GM23338 (cell line): ENCODE data around the gene HERC4. TPM values are rescaled to one million over a fixed set of nuclear protein-coding genes. Genes with fewer than 3 reads are reported as not detected.
"Not testable (repeated sequence)": the region's sequence is repeated elsewhere in the genome, so short reads cannot be mapped to it uniquely, and the experiment has no call there.

ENCODE experiments used
- ATAC-seq: fragments of 200-7000 bp; cut with Tn5 transposase; 3 replicates; pipeline ENCODE4 v1.9.1; 2020
- DNase-seq: peaks from one replicate; pipeline ENCODE4 v3.0.0-alpha.2; 2015; ENCODE audit warnings: low spot score
- H2AFZ ChIP-seq: fragments of 200-600 bp; sonication (generic); 2 replicates; pipeline ENCODE4 v1.8.0; 2016; ENCODE audit warnings: antibody characterized with exemption, mild to moderate bottlenecking, moderate library complexity
- H3F3A ChIP-seq: fragments of 200-600 bp; sonication (generic); replicated peaks from 2 replicates; pipeline ENCODE4 v1.8.0; 2017; ENCODE audit warnings: antibody characterized with exemption, mixed run types, low read depth
- H3K27ac ChIP-seq: fragments of 200-600 bp; sonication (generic); 2 replicates; pipeline ENCODE4 v1.6.1; 2016; ENCODE audit warnings: low read depth
- H3K27me3 ChIP-seq: fragments of 200-600 bp; sonication (generic); 2 replicates; pipeline ENCODE4 v1.8.0; 2016; ENCODE audit warnings: mild to moderate bottlenecking, mixed run types, moderate library complexity; ENCODE audit not compliant: insufficient read depth
- H3K36me3 ChIP-seq: fragments of 200-600 bp; sonication (generic); 2 replicates; pipeline ENCODE4 v1.8.0; 2016; ENCODE audit warnings: mild to moderate bottlenecking; ENCODE audit not compliant: insufficient read depth
- H3K4me1 ChIP-seq: fragments of 200-600 bp; sonication (generic); 2 replicates; pipeline ENCODE4 v1.8.0; 2016; ENCODE audit warnings: mild to moderate bottlenecking, moderate library complexity; ENCODE audit not compliant: insufficient read depth
- H3K4me2 ChIP-seq: fragments of 200-600 bp; sonication (generic); 2 replicates; pipeline ENCODE4 v1.7.1; 2017; ENCODE audit warnings: mixed run types
- H3K4me3 ChIP-seq: fragments of 200-600 bp; sonication (generic); 2 replicates; pipeline ENCODE4 v1.6.1; 2016; ENCODE audit warnings: mixed run types
- H3K79me2 ChIP-seq: fragments of 200-600 bp; sonication (generic); replicated peaks from 2 replicates; pipeline ENCODE4 v1.8.0; 2017; ENCODE audit warnings: mild to moderate bottlenecking; ENCODE audit not compliant: insufficient read depth
- H3K9me2 ChIP-seq: fragments of 200-600 bp; sonication (generic); 2 replicates; pipeline ENCODE4 v1.8.0; 2017; ENCODE audit not compliant: insufficient read depth
- H4K20me1 ChIP-seq: fragments of 200-600 bp; sonication (generic); replicated peaks from 2 replicates; pipeline ENCODE4 v1.8.0; 2017; ENCODE audit warnings: mild to moderate bottlenecking; ENCODE audit not compliant: insufficient read depth
- H3K27ac Mint-ChIP-seq: 2 replicates; pipeline ENCODE4 v1.8.0; 2020; ENCODE audit warnings: inconsistent platforms, mild to moderate bottlenecking, moderate library complexity, mixed read lengths
- H3K27me3 Mint-ChIP-seq: 3 replicates; pipeline ENCODE4 v1.8.0; 2022; ENCODE audit warnings: low read depth, mild to moderate bottlenecking, moderate library complexity, mixed read lengths, inconsistent platforms; ENCODE audit not compliant: insufficient read depth, poor library complexity
- H3K36me3 Mint-ChIP-seq: 3 replicates; pipeline ENCODE4 v1.8.0; 2021; ENCODE audit warnings: low read depth, mild to moderate bottlenecking, inconsistent platforms, moderate library complexity, mixed read lengths
- H3K4me1 Mint-ChIP-seq: 3 replicates; pipeline ENCODE4 v1.8.0; 2020; ENCODE audit warnings: mild to moderate bottlenecking, inconsistent platforms, mixed read lengths
- H3K4me3 Mint-ChIP-seq: 3 replicates; pipeline ENCODE4 v1.8.0; 2021; ENCODE audit warnings: moderate library complexity, mild to moderate bottlenecking, inconsistent platforms, mixed read lengths
- H3K9me3 Mint-ChIP-seq: 3 replicates; pipeline ENCODE4 v1.8.0; 2020; ENCODE audit warnings: moderate library complexity, mild to moderate bottlenecking, inconsistent platforms, mixed read lengths
- STAT1 ChIP-seq: IDR thresholded peaks from one replicate; pipeline ENCODE4 v1.6.1; 2016; ENCODE audit warnings: antibody characterized with exemption; ENCODE audit not compliant: unreplicated experiment
- ZNF114 ChIP-seq: fragments of 250-450 bp; sonication (Bioruptor Pico); IDR thresholded peaks from 2 replicates; pipeline ENCODE4 v1.5.0; 2020; ENCODE audit warnings: mild to moderate bottlenecking, moderate library complexity
- polyA plus RNA-seq: library from polyadenylated mRNA; unstranded; fragments of >200 nt; fragmentation: Nextera tagmentation; extraction: Ambion mirVana; gene quantifications from 2 replicates; pipeline ENCODE4 v1.2.1, GENCODE V29; 2016
- total RNA-seq: library from RNA; depleted of rRNA; stranded (reverse); fragments of >200 nt; shearing (Covaris generic); gene quantifications from 2 replicates; pipeline ENCODE4 v1.2.3, GENCODE V29; 2014
- TF ChIP-seq, protein P1 (sequence below), 2 experiments: fragments of 200-600 bp in 1 of 2; sonication (generic) in 1 of 2; conservative IDR thresholded peaks; 2 replicates each; pipeline versions ENCODE4 v1.5.1 to v1.6.1; 2016 to 2017; ENCODE audit warnings: antibody characterized with exemption in 2 of 2, low read depth in 2 of 2, mild to moderate bottlenecking in 2 of 2, moderate library complexity in 1 of 2

HERC4 gene
- total and polyA plus RNA-seq, 2 experiments from 2014 or later: 20.1 to 67.2 TPM

DNA sequence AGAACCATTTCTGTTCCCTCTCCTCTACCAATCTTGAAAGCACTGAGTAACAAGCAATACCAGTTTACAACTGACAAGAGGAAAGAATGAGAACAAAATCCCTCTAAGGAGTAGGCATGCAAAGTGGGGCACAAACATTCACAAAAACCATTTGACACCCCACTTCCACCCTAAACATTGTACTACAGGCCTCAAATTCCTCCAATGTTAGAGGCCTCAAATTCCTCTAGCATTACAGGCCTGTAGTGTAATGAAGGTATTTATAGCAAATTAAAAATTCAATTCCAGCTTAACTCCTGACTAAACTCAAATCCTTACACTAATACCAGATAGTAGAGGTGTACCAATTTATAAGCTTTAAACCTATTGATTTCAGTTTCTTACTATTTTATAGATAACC is 105.2 kb downstream of the HERC4 start:
- Histone ChIP-seq H3K79me2 (peaks cover 8% of the 10 kb centered on the region; the same call in 1 of the 2 replicates), H3K27ac (peak overlapping the region; percentile 41; the same call in 1 of the 2 replicates), H2AFZ (no peak overlapping the region), H3K9me2 (no peaks in the 10 kb centered on the region), H3K36me3 (peaks cover 12% of the 10 kb centered on the region), H3K4me1 (peaks cover 8% of the 10 kb centered on the region), H3K27me3 (no peaks in the 10 kb centered on the region), H3K4me3 (no peak overlapping the region), H4K20me1 (no peaks in the 10 kb centered on the region), H3F3A (no peaks in the 10 kb centered on the region), H3K4me2 (no peak overlapping the region)
- TF ChIP-seq STAT1 (no peak), ZNF114 (CRISPR knock-in tag) (no peak)
- H3K27me3 Mint-ChIP-seq: peaks cover 3% of the 10 kb centered on the region
- H3K4me1 Mint-ChIP-seq: peaks cover 4% of the 10 kb centered on the region; the same call in 2 of the 3 replicates
- DNase-seq: peak; percentile 14
- peaks cover 25% of the 10 kb centered on the region for H3K9me3 Mint-ChIP-seq
- H3K27ac Mint-ChIP-seq: peak overlapping the region; percentile 76
- H3K4me3 Mint-ChIP-seq: no peak overlapping the region
- H3K36me3 Mint-ChIP-seq: peaks cover 56% of the 10 kb centered on the region
- ATAC-seq: no peak

DNA sequence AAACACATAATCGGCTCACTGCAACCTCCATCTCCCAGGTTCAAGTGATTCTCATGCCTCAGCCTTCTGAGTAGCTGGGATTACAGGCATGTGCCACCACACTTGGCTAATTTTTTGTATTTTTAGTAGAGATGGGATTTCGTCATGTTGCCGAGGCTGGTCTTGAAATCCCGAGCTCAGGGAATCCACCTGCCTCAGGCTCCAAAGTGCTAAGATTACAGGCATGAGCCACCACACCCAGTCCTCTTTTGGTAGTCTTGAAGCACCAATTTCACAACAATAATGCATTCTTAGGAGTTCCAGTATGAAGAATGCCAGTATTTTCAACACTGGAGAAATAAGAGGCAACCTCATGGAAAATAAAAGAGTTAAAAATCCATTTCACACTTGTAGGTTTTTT is 109.0 kb downstream of the HERC4 start:
- H2AFZ ChIP-seq, H3K9me3 Mint-ChIP-seq, H3K4me1 ChIP-seq, H3K4me3 Mint-ChIP-seq, ATAC-seq, H3K9me2 ChIP-seq, H3K27ac Mint-ChIP-seq, H3K27me3 ChIP-seq, H4K20me1 ChIP-seq, H3K36me3 ChIP-seq, H3K4me3 ChIP-seq, H3K27me3 Mint-ChIP-seq, H3F3A ChIP-seq, H3K79me2 ChIP-seq, H3K4me2 ChIP-seq, DNase-seq, H3K27ac ChIP-seq: not testable (repeated sequence)
- H3K36me3 Mint-ChIP-seq: peaks cover 22% of the 10 kb centered on the region
- peaks cover 11% of the 10 kb centered on the region; the same call in 2 of the 3 replicates for H3K4me1 Mint-ChIP-seq

DNA sequence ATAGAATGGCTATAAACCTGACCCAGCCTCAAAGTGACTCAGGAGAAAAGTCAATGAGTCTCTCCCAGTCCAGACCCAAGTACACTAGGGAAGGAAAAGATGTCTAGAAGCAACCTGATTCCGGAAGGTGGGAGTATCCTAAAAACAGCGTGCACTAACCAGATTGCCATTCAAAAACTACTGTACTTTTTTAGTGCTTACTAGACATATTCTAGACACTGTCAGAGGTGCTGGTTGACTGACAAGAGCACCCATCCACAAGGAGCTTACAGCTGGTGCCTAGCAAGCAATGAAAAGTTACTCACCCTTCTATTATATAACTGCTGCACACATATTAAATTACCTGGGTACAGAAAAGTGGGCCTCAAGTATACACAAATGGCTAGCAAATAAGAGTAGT is 109.6 kb downstream of the HERC4 start:
- no peaks in the 10 kb centered on the region for H3F3A ChIP-seq
- ATAC-seq (no peak), DNase-seq (no peak)
- no peak overlapping the region for H2AFZ ChIP-seq
- Mint-ChIP-seq H3K9me3 (peaks cover 4% of the 10 kb centered on the region), H3K27me3 (peaks cover 3% of the 10 kb centered on the region), H3K4me1 (peaks cover 11% of the 10 kb centered on the region; the same call in 2 of the 3 replicates), H3K36me3 (peaks cover 16% of the 10 kb centered on the region), H3K27ac (no peak overlapping the region), H3K4me3 (no peak overlapping the region)
- H3K4me1 ChIP-seq: peaks cover 5% of the 10 kb centered on the region; the same call in 1 of the 2 replicates
- H3K27ac ChIP-seq: no peak overlapping the region
- no peaks in the 10 kb centered on the region for H3K27me3 ChIP-seq
- H3K4me2 ChIP-seq: no peak overlapping the region
- TF ChIP-seq, protein P1, sequence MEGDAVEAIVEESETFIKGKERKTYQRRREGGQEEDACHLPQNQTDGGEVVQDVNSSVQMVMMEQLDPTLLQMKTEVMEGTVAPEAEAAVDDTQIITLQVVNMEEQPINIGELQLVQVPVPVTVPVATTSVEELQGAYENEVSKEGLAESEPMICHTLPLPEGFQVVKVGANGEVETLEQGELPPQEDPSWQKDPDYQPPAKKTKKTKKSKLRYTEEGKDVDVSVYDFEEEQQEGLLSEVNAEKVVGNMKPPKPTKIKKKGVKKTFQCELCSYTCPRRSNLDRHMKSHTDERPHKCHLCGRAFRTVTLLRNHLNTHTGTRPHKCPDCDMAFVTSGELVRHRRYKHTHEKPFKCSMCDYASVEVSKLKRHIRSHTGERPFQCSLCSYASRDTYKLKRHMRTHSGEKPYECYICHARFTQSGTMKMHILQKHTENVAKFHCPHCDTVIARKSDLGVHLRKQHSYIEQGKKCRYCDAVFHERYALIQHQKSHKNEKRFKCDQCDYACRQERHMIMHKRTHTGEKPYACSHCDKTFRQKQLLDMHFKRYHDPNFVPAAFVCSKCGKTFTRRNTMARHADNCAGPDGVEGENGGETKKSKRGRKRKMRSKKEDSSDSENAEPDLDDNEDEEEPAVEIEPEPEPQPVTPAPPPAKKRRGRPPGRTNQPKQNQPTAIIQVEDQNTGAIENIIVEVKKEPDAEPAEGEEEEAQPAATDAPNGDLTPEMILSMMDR (conservative IDR thresholded peaks at IDR 0.05; ENCODE audit: low read depth in 2 of 2): no peak
- peaks cover 8% of the 10 kb centered on the region; the same call in 1 of the 2 replicates for H3K79me2 ChIP-seq
- H3K4me3 ChIP-seq: no peak overlapping the region
- H3K9me2 ChIP-seq: no peaks in the 10 kb centered on the region
- H3K36me3 ChIP-seq: no peaks in the 10 kb centered on the region
- no peaks in the 10 kb centered on the region for H4K20me1 ChIP-seq
